H1 (cell line): ENCODE results near the gene FAM170B. TPM values are rescaled to one million over a fixed set of nuclear protein-coding genes. Genes with fewer than 3 reads are reported as not detected.

ENCODE experiments used
- RFX5 ChIP-seq: IDR thresholded peaks from 2 replicates; pipeline ENCODE4 v1.6.1; 2011; ENCODE audit warnings: low read depth, low read length, improper control_type of control experiment, borderline replicate concordance
- polyA plus RNA-seq, 7 experiments: library from polyadenylated mRNA; depleted of rRNA in 3 of 7; stranded (reverse) in 5 of 7; unstranded in 2 of 7; fragments of >200 nt in 5 of 7; fragments of 200-250 nt in 2 of 7; gene quantifications; 1 replicate in 5 of 7; 2 replicates in 1 of 7; 4 replicates in 1 of 7; pipeline versions ENCODE4 v1.2.1 to v1.2.3, GENCODE V29; 2011 to 2013; ENCODE audit warnings: missing spikeins in 2 of 7, mixed read lengths in 2 of 7
- total RNA-seq: library from RNA; stranded (reverse); fragmentation: NEBNext Ultra II Directional; extraction: Animal tissue kit (Norgen Biotek cat#: 25700); gene quantifications from 2 replicates; pipeline ENCODE4 v1.2.1, GENCODE V29; 2021

The FAM170B gene
- total and polyA plus RNA-seq, 2 of the 8 experiments (the other 6 are each of a cell fraction or from before 2014, with no cell fraction given) = not detected

- no peak for TF ChIP-seq RFX5
Measured at GRCh38 chr10:49136525-49136924, 2.7 kb upstream of the FAM170B start (continued).
